GM20000 (cell line): Measurements from ENCODE around the gene ZNF503.

Experiments
- DNase-seq: peaks from one replicate; pipeline ENCODE4 v3.0.0; 2012; ENCODE audit warnings: low spot score
- CTCF ChIP-seq: IDR thresholded peaks from 2 replicates; pipeline ENCODE4 v1.5.1; 2012; ENCODE audit warnings: mild to moderate bottlenecking, control low read depth; ENCODE audit errors: extremely low read depth, missing control alignments

Gene ZNF503

DNA sequence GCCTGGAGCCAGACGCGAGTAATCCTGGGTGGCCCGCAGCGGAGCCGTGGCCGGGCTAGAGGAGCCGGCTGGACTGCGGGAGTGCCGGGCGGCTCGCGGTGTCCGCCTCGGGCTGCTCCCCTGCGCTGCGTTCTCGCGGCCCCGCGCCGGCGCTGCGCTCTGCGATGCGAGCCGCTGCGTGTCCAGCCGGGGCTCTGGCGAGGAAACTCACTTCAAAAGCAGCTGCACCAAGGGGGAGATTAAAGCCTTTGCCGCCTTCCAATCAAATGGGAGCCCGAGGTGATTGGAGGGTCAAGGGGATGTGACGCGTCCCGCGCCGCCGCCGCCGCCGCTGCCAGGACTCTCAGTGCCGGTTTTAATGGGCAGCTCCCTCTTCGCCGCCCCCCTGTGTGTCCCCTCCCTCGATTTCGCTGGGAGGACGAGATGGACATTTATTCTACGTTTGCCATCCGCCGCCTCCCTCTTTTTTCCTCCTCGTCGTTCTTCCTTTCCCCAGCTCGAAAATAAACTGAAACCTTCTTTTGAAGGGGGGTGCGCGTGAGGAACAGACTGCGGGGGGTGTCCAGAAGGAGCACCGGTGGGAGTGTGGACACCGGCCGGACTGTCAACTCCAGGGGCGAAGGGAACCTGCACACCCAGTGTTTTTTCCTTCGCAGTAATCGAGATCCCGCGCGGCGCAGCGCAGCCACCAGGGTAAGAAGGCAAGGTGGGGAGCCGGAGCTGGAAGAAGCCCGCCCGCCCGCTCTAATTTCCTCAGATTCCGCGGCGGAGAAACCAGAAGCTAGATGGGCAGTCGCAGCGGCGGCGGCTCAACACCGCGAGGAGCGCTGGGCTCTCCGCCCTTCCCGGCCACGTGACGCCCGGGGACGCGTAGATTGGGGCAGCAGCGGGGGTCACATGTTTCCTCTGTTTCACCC is at the start of gene ZNF503:
Gene ZNF503 (minus strand): TSS at position 196 of the 917 bp plus-strand sequence. CDS start 345 bp downstream, outside the sequence.
- peak; percentile 84 for DNase-seq
- no peak for TF ChIP-seq CTCF

- no peak for TF ChIP-seq CTCF
- DNase-seq = no peak
These were observed 49.4 kb upstream of the ZNF503 start for GRCh38 chr10:75450644-75451640.

GRCh38 chr10:75450075-75450445 is 48.5 kb upstream of the ZNF503 start:
- TF ChIP-seq CTCF = no peak
- DNase-seq = no peak

DNA sequence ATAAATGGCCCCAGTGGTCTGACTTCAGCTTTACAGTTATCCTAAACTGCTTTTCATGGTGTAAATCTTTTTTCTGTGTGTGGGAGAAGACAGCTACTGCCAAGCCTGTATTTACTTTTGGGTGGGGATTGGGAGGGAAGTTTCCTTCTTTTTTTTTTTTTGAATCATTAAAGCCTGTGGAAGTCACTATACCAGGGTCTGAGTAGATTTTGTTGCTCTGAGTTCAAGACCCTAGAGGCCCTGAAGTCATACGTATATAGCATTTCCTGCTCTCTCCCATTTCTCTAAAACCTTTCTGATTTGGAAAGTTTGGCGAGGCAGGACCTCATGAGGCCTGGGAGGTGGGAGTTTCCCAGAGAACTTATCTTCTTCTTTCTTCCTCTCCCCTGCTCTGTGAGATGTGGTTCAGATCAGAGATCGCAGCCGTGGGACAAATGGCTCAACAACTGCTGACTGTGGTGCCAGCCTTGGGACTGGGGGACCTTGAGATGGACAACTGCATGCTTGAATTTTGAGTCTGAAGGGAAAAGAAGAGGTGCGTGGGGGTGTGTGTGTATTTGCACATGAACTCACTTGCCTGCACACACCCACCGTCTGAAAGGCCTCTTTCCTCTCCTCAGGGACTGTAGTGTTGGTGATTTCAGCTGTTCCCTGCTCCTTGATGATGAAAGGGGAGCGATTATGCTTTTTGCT is 48.0 kb upstream of the ZNF503 start:
- no peak for DNase-seq
- TF ChIP-seq CTCF = no peak

GRCh38 chr10:75448166-75448565 is 46.6 kb upstream of the ZNF503 start:
- DNase-seq = no peak
- TF ChIP-seq CTCF = no peak

GRCh38 chr10:75446508-75446907 is 44.9 kb upstream of the ZNF503 start:
- no peak for DNase-seq
- no peak for TF ChIP-seq CTCF
